ENCODE data around the gene C6orf118.

C6orf118 gene

GRCh38 chr6:165243801-165244200, 65.6 kb downstream of the C6orf118 start:
- no peak for DNase-seq

GRCh38 chr6:165236326-165236725, 73.1 kb downstream of the C6orf118 start:
- no peak for DNase-seq

- no peak for DNase-seq
Measured at GRCh38 chr6:165232731-165233488, 76.5 kb downstream of the C6orf118 start.

GRCh38 chr6:165231581-165232561, 77.5 kb downstream of the C6orf118 start:
- DNase-seq: no peak

- no peak for DNase-seq
Measured at GRCh38 chr6:165231177-165231576, 78.2 kb downstream of the C6orf118 start.

Measured in inflammatory macrophage treated with lipopolysaccharide for 1 hour (primary cell).